Neural cell (in vitro differentiated cells): ENCODE results near the gene STK40.

Experiments
- EZH2 ChIP-seq: fragments of 200-600, 300-800 bp; shearing (Covaris generic), sonication (generic); IDR thresholded peaks from 2 replicates; pipeline ENCODE4 v1.6.1; 2014; ENCODE audit warnings: antibody characterized with exemption, low read length, borderline replicate concordance, mild to moderate bottlenecking; ENCODE audit not compliant: insufficient read depth, poor library complexity, severe bottlenecking
- MXI1 ChIP-seq: fragments of 450-650 bp; conservative IDR thresholded peaks from 2 replicates; pipeline ENCODE4 v1.6.1; 2014; ENCODE audit warnings: antibody characterized with exemption, mild to moderate bottlenecking; ENCODE audit not compliant: poor library complexity, severe bottlenecking
- POLR2AphosphoS5 ChIP-seq: IDR thresholded peaks from 2 replicates; pipeline ENCODE4 v1.6.1; 2012
- RAD21 ChIP-seq: fragments of 450-650 bp; conservative IDR thresholded peaks from 2 replicates; pipeline ENCODE4 v1.6.1; 2014; ENCODE audit warnings: antibody characterized with exemption, mild to moderate bottlenecking, moderate library complexity
- TF ChIP-seq, protein P1 (sequence below): fragments of 450-650 bp; IDR thresholded peaks from 2 replicates; pipeline ENCODE4 v1.5.1; 2014; ENCODE audit warnings: antibody characterized with exemption, mild to moderate bottlenecking, moderate library complexity; ENCODE audit not compliant: poor library complexity, severe bottlenecking

DNA sequence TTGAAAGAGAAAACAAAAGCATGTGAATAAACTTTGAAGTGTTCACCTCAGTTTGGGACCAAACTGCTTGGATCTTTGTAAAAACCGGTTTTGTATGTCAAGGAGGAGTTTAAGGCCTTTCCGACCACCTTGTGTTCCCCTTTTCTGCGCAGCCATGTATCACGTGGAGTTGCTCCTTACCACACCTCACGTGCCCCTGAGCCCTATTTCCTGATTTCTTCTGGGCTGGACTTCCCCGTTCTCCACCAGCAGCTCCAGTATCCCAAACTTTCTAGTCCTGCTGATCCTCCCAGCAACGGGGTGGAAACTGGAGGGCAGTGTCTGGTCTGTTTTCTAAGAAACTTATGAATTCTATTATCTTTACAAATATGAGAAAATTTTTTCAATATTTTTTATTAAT lies 81.2 kb downstream of the STK40 start:
- no peak for TF ChIP-seq EZH2
- no peak for TF ChIP-seq MXI1
- TF ChIP-seq, protein P1, sequence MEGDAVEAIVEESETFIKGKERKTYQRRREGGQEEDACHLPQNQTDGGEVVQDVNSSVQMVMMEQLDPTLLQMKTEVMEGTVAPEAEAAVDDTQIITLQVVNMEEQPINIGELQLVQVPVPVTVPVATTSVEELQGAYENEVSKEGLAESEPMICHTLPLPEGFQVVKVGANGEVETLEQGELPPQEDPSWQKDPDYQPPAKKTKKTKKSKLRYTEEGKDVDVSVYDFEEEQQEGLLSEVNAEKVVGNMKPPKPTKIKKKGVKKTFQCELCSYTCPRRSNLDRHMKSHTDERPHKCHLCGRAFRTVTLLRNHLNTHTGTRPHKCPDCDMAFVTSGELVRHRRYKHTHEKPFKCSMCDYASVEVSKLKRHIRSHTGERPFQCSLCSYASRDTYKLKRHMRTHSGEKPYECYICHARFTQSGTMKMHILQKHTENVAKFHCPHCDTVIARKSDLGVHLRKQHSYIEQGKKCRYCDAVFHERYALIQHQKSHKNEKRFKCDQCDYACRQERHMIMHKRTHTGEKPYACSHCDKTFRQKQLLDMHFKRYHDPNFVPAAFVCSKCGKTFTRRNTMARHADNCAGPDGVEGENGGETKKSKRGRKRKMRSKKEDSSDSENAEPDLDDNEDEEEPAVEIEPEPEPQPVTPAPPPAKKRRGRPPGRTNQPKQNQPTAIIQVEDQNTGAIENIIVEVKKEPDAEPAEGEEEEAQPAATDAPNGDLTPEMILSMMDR, result no peak
- no peak for TF ChIP-seq POLR2AphosphoS5
- TF ChIP-seq RAD21, result no peak
